Peyer's patch (tissue), 4 donors: ENCODE results near the gene HIPK4. TPM values are rescaled to one million over a fixed set of nuclear protein-coding genes. Genes with fewer than 3 reads are reported as not detected.
A peak's percentile ranks its signal among the peaks of the same experiment; 100 is the strongest.
"Not testable (repeated sequence)": the region's sequence is repeated elsewhere in the genome, so short reads cannot be mapped to it uniquely, and the experiment has no call there.

ENCODE experiments used
- DNase-seq, 3 donors: peaks; one replicate each; pipeline ENCODE4 v3.0.0-alpha.2; 2017 to 2019
- H3K27ac ChIP-seq, 4 donors: fragments of 200-600 bp; sonication (generic); one replicate each; pipeline ENCODE4 v1.5.1; 2016 to 2019
- H3K27me3 ChIP-seq, 2 donors: fragments of 200-600 bp; sonication (generic); one replicate each; pipeline ENCODE4 v1.5.1; 2019
- H3K36me3 ChIP-seq, 3 donors: fragments of 200-600 bp; sonication (generic); one replicate each; pipeline ENCODE4 v1.5.1; 2016 to 2019
- H3K4me1 ChIP-seq, 4 donors: fragments of 200-600 bp; sonication (generic); one replicate each; pipeline ENCODE4 v1.5.1; 2016 to 2019
- H3K4me3 ChIP-seq, 4 donors: fragments of 200-600 bp; sonication (generic); 1 replicate in 3 of 4; 2 replicates in 1 of 4; pipeline ENCODE4 v1.5.1; 2016 to 2019; ENCODE audit warnings: mild to moderate bottlenecking in 1 of 4
- H3K9me3 ChIP-seq, 4 donors: fragments of 200-600 bp; sonication (generic); one replicate each; pipeline ENCODE4 v1.5.1; 2016 to 2019; ENCODE audit warnings: mild to moderate bottlenecking in 1 of 4
- POLR2A ChIP-seq, 2 donors: fragments of 450-650 bp; IDR thresholded peaks; one replicate each; pipeline ENCODE4 v1.5.1; 2017; ENCODE audit warnings: antibody characterized with exemption in 2 of 2, mild to moderate bottlenecking in 2 of 2, moderate library complexity in 2 of 2
- total RNA-seq, 4 donors: library from RNA; depleted of rRNA; stranded (reverse); fragments of >200 nt; gene quantifications; one replicate each; pipeline ENCODE4 v1.1.0, GENCODE V29; 2016
- TF ChIP-seq, protein P1 (sequence below), 6 experiments: fragments of 450-650 bp in 4 of 6; fragments of 200-600 bp in 2 of 6; sonication (generic) in 1 of 6; IDR thresholded peaks; one replicate each; pipeline ENCODE4 v1.5.1; 2017 to 2019; ENCODE audit warnings: antibody characterized with exemption in 6 of 6, mild to moderate bottlenecking in 3 of 6, moderate library complexity in 1 of 6

Gene HIPK4
- total RNA-seq = not detected

GRCh38 chr19:40390084-40390742 lies at the start of gene HIPK4:
TSS of gene HIPK4 (minus strand) at chr19:40390181. CDS start at chr19:40389902, 279 bp downstream.
- TF ChIP-seq, protein P1, sequence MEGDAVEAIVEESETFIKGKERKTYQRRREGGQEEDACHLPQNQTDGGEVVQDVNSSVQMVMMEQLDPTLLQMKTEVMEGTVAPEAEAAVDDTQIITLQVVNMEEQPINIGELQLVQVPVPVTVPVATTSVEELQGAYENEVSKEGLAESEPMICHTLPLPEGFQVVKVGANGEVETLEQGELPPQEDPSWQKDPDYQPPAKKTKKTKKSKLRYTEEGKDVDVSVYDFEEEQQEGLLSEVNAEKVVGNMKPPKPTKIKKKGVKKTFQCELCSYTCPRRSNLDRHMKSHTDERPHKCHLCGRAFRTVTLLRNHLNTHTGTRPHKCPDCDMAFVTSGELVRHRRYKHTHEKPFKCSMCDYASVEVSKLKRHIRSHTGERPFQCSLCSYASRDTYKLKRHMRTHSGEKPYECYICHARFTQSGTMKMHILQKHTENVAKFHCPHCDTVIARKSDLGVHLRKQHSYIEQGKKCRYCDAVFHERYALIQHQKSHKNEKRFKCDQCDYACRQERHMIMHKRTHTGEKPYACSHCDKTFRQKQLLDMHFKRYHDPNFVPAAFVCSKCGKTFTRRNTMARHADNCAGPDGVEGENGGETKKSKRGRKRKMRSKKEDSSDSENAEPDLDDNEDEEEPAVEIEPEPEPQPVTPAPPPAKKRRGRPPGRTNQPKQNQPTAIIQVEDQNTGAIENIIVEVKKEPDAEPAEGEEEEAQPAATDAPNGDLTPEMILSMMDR (IDR thresholded peaks at IDR 0.05) = no peak
- TF ChIP-seq POLR2A (IDR thresholded peaks at IDR 0.05) = no peak
- no peak for DNase-seq

DNA sequence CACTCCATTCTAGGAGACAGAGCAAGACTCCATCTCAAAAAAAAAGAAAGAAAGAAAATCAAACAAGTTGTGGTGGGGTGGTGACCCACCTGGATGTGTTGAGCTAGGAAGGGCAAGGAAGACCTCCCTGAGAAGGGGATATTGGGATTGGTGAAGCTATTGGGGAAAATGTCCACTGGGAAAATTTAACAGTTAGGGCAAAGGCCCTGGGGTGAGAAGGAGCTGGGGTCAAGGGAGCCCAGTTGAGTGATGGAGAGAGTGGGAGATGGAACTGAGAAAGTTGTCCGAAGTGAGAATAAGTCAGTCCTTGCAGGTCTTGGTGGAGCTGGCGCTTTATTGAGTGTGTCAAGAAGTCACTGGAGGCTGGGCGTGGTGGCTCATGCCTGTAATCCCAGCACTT lies 48.3 kb upstream of the HIPK4 start:
- Histone ChIP-seq H3K4me1 (peaks cover 0 to 24% (median 11%) of the 10 kb centered on the region in 4 donors), H3K36me3 (peaks cover 0 to 21% (median 0%) of the 10 kb centered on the region in 3 donors), H3K9me3 (no peaks in the 10 kb centered on the region), H3K4me3 (no peak overlapping the region), H3K27me3 (no peaks in the 10 kb centered on the region), H3K27ac (no peak overlapping the region)
- TF ChIP-seq, protein P1 (IDR thresholded peaks at IDR 0.05) = no peak
- TF ChIP-seq POLR2A (IDR thresholded peaks at IDR 0.05) = no peak
- no peak for DNase-seq

More at GRCh38 chr19:40390084-40390742, at the start of gene HIPK4:
- Histone ChIP-seq H3K27me3 (no peaks in the 10 kb centered on the region), H3K4me1 (no peaks in the 10 kb centered on the region), H3K9me3 (no peaks in the 10 kb centered on the region), H3K4me3 (no peak within 1 kb of the TSS), H3K36me3 (no peaks in the 10 kb centered on the region), H3K27ac (no peak within 1 kb of the TSS)

DNA sequence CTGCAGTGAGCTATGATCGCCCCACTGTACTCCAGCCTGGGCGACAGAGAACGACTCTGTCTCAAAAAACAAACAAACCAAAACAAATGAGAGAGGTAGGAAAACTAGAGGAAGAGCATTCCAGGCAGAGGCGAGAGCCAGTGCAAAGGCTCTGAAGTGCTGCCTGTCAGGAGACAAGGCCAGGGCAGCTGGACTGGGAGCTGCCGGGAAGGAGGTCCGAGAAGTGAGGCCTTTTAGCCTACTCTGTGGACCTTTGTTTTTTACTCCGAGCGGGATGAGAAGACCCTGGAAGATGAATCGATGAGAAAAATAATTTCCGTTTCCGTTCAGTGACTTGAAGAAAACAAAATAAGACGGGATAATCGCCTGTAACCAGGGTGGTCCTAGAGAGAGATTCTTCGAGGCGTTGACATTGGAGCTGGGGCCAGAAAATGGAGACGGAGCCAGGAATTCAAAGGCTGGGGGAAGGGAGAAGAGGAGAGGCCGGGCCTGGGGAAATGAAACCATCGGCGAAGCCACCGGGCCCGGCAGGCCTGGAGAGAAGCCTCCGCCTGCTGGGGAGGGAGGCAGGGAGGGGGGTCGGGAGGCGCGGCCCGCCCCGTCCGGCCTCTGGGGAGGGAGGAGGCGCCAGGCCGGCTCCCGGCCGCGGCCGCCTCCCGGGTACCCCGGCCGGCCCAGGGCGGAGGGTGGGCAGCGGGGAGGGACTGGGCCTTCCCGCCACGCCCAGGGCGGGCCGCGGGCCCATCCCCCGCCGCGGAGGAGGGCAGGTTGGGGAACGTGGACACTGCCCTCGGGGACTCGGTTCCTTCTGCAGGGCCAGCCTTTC lies 43.6 kb upstream of the HIPK4 start:
- no peaks in the 10 kb centered on the region for H3K27me3 ChIP-seq
- peak overlapping the region; percentile 83 to 94 (median 86) for H3K27ac ChIP-seq
- peak; percentile 76 to 93 (median 91) for DNase-seq
- H3K36me3 ChIP-seq = no peaks in the 10 kb centered on the region
- peak overlapping the region; percentile 41 to 53 (median 49) for H3K4me3 ChIP-seq
- no peaks in the 10 kb centered on the region for H3K9me3 ChIP-seq
- TF ChIP-seq, protein P1 (IDR thresholded peaks at IDR 0.05) = no peak
- TF ChIP-seq POLR2A (IDR thresholded peaks at IDR 0.05) = peak in 1 of 2 donors; percentile 31
- H3K4me1 ChIP-seq = peaks cover 0 to 20% (median 15%) of the 10 kb centered on the region in 4 donors

- peak overlapping the region; percentile 83 to 94 (median 86) for H3K27ac ChIP-seq
- peak overlapping the region in 3 of 4 donors; percentile 41 to 53 (median 49) for H3K4me3 ChIP-seq
- DNase-seq, H3K36me3 ChIP-seq, H3K27me3 ChIP-seq, H3K9me3 ChIP-seq: not testable (repeated sequence)
- peaks cover 0 to 20% (median 15%) of the 10 kb centered on the region in 4 donors for H3K4me1 ChIP-seq
These were observed 42.8 kb upstream of the HIPK4 start for GRCh38 chr19:40432760-40433159.

DNA sequence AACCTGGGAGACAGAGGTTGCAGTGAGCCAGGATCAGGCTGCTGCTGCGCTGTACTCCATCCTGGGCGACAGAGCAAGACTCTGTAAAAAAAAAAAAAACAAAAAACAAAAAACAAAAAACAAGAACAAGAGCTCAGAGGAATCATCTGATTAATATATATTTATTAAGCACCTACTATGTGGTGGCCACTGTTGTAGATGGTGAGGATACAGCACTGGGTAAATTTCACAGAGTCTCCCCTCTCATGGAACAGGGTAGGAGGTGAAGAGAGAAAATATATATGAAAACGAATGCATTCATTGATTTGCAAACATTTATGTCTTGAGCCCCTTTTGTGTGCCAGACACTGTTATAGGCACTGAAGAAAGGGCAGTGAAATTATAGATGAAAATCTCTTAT lies 41.7 kb upstream of the HIPK4 start:
- Histone ChIP-seq H3K27ac (no peak overlapping the region), H3K27me3 (no peaks in the 10 kb centered on the region), H3K9me3 (no peaks in the 10 kb centered on the region), H3K36me3 (no peaks in the 10 kb centered on the region), H3K4me3 (no peak overlapping the region), H3K4me1 (peaks cover 0 to 25% (median 15%) of the 10 kb centered on the region in 4 donors)
- DNase-seq = no peak
- TF ChIP-seq, protein P1 (IDR thresholded peaks at IDR 0.05) = no peak
- no peak for TF ChIP-seq POLR2A (IDR thresholded peaks at IDR 0.05)

DNA sequence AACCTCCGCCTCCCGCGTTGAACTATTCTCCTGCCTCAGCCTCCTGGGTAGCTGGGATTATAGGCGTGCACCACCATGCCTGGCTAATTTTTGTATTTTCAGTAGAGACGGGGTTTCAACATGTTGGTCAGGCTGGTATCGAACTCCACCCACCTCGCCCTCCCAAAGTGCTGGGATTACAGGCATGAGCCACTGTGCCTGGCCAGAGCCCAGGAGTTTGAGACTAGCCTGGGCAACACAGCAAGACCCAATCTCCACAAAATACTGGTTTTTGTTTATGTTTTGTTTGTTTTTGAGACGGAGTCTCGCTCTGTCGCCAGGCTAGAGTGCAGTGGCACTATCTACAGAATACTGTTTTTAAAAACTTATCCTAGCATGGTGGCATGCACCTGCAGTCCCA lies 40.3 kb upstream of the HIPK4 start:
- H3K4me1 ChIP-seq = peaks cover 0 to 30% (median 15%) of the 10 kb centered on the region in 4 donors
- not testable (repeated sequence) for H3K27ac ChIP-seq, H3K36me3 ChIP-seq, H3K9me3 ChIP-seq, H3K27me3 ChIP-seq, DNase-seq, H3K4me3 ChIP-seq

DNA sequence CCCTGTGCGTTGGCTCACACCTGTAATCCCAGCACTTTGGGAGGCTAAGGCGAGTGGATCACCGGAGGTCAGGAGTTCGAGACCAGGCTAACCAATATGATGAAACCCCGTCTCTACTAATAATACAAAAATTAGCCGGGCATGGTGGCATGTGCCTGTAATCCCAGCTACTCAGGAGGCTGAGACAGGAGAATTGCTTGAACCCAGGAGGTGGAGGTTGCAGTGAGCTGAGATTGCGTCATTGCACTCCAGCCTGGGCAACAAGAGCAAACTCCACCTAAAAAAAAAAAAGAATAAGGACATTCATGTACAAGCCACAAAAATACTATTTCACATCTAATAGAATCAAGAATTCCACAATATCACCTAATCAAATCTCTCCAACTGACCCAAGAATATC lies 38.2 kb upstream of the HIPK4 start:
- not testable (repeated sequence) for H3K9me3 ChIP-seq, H3K36me3 ChIP-seq, H3K27me3 ChIP-seq, DNase-seq, H3K27ac ChIP-seq, H3K4me3 ChIP-seq
- peaks cover 0 to 34% (median 7%) of the 10 kb centered on the region in 4 donors for H3K4me1 ChIP-seq
